Ovary (tissue), 3 donors: ENCODE results near the gene SLC38A11.

ENCODE experiments used
- CTCF ChIP-seq, 3 donors: fragments of 450-650 bp in 2 of 3; fragments of 200-600 bp in 1 of 3; IDR thresholded peaks; one replicate each; pipeline versions ENCODE4 v1.5.1 to v1.8.0; 2016 to 2022; ENCODE audit warnings: antibody characterized with exemption in 3 of 3, mild to moderate bottlenecking in 1 of 3
- POLR2A ChIP-seq: fragments of 450-650 bp; IDR thresholded peaks from one replicate; pipeline ENCODE4 v1.6.1; 2017; ENCODE audit warnings: antibody characterized with exemption, mild to moderate bottlenecking, moderate library complexity
- donor health status: DM: no; HTN: no; CAD: no.

GRCh38 chr2:164896226-164896625 lies 59.1 kb downstream of the SLC38A11 start:
- no peak for TF ChIP-seq CTCF (IDR thresholded peaks at IDR 0.05)
- TF ChIP-seq POLR2A, result no peak
